DND-41 (cell line): Measurements from ENCODE around the gene STX16.

Experiments
- ATAC-seq: fragments of 200-7000 bp; cut with Tn5 transposase; 3 replicates; pipeline ENCODE4 v1.9.1; 2021; ENCODE audit warnings: low read depth; ENCODE audit not compliant: insufficient read depth
- DNase-seq: peaks from one replicate; pipeline ENCODE4 v3.0.0-alpha.2; 2020
- H2AFZ ChIP-seq: 2 replicates; pipeline ENCODE4 v1.6.0; 2012; ENCODE audit warnings: low read depth, low read length
- H3K27ac ChIP-seq: 2 replicates; pipeline ENCODE4 v1.5.1; 2012; ENCODE audit warnings: low read length, inconsistent platforms
- H3K27me3 ChIP-seq: fragments of 200-600 bp; sonication (generic); 2 replicates; pipeline ENCODE4 v1.6.0; 2012; ENCODE audit warnings: low read length, mild to moderate bottlenecking, inconsistent platforms; ENCODE audit not compliant: insufficient read depth, poor library complexity
- H3K36me3 ChIP-seq: 2 replicates; pipeline ENCODE4 v1.5.1; 2012; ENCODE audit warnings: low read length, inconsistent platforms; ENCODE audit not compliant: insufficient read depth
- H3K4me1 ChIP-seq: 2 replicates; pipeline ENCODE4 v1.5.1; 2012; ENCODE audit warnings: mild to moderate bottlenecking, low read length; ENCODE audit not compliant: insufficient read depth
- H3K4me2 ChIP-seq: 2 replicates; pipeline ENCODE4 v1.6.0; 2012; ENCODE audit warnings: mild to moderate bottlenecking, moderate library complexity, low read length, inconsistent platforms; ENCODE audit not compliant: insufficient read depth
- H3K4me3 ChIP-seq, 2 experiments: fragments of 200-600 bp in 1 of 2; shearing (Covaris generic) in 1 of 2; 2 replicates each; pipeline ENCODE4 v1.5.1; 2012 to 2016; ENCODE audit warnings: inconsistent platforms in 2 of 2, low read length in 2 of 2, mild to moderate bottlenecking in 2 of 2, low read depth in 1 of 2, moderate library complexity in 1 of 2
- H3K79me2 ChIP-seq: 2 replicates; pipeline ENCODE4 v1.6.0; 2012; ENCODE audit warnings: low read length, inconsistent platforms; ENCODE audit not compliant: insufficient read depth
- H3K9ac ChIP-seq: 2 replicates; pipeline ENCODE4 v1.6.0; 2012; ENCODE audit warnings: low read depth, mild to moderate bottlenecking, inconsistent platforms, low read length, moderate library complexity
- H3K9me3 ChIP-seq: 2 replicates; pipeline ENCODE4 v1.5.1; 2012; ENCODE audit warnings: low read length, moderate library complexity, mild to moderate bottlenecking, inconsistent platforms; ENCODE audit not compliant: insufficient read depth, severe bottlenecking
- H4K20me1 ChIP-seq: 2 replicates; pipeline ENCODE4 v1.6.0; 2012; ENCODE audit warnings: low read length; ENCODE audit not compliant: insufficient read depth
- CTCF ChIP-seq: IDR thresholded peaks from 2 replicates; pipeline ENCODE4 v1.5.1; 2012; ENCODE audit warnings: borderline replicate concordance, low read length, moderate library complexity, mild to moderate bottlenecking; ENCODE audit not compliant: poor library complexity, severe bottlenecking; ENCODE audit errors: extremely low read depth
- EZH2 ChIP-seq: IDR thresholded peaks from 3 replicates; pipeline ENCODE4 v1.6.1; 2012; ENCODE audit warnings: borderline replicate concordance, low read depth, mild to moderate bottlenecking, moderate library complexity, low read length, inconsistent platforms; ENCODE audit not compliant: severe bottlenecking

The STX16 gene

GRCh38 chr20:58700823-58701222 is 49.7 kb downstream of the STX16 start:
- ATAC-seq = no peak
- TF ChIP-seq CTCF (no peak), EZH2 (no peak)
- Histone ChIP-seq H3K9me3 (no peaks in the 10 kb centered on the region), H3K36me3 (peaks cover 92% of the 10 kb centered on the region), H3K27me3 (no peaks in the 10 kb centered on the region), H3K4me2 (no peak overlapping the region), H4K20me1 (peaks cover 2% of the 10 kb centered on the region; the same call in 1 of the 2 replicates), H3K27ac (no peak overlapping the region), H3K9ac (no peak overlapping the region), H3K79me2 (no peaks in the 10 kb centered on the region; the same call in 1 of the 2 replicates), H3K4me3 (no peak overlapping the region), H3K4me1 (no peaks in the 10 kb centered on the region), H2AFZ (no peak overlapping the region)
- no peak for DNase-seq

GRCh38 chr20:58701431-58702160 is 50.5 kb downstream of the STX16 start:
- H3K27me3 ChIP-seq = no peaks in the 10 kb centered on the region

DNA sequence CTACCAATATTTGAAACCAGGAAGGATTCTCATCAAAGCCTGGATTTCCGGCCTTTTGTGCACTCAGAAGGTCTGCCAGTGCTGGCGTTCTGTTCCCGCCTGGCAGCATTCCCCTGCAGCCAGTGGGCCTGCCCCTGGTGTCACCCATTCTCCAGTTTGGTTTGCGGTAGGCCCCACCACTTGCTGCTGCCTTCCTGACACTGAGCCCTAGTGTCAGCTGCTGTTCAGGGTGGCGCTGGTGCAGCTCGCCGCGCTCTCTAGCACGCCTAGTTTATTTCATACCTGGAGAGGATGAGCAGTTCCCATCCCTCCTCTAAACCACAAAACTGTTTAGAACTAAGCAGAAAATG is 51.1 kb downstream of the STX16 start:
- H3K9me3 ChIP-seq = no peaks in the 10 kb centered on the region
- no peak for TF ChIP-seq EZH2
- TF ChIP-seq CTCF = no peak
- H3K4me1 ChIP-seq = no peaks in the 10 kb centered on the region
- ATAC-seq = no peak
- no peak overlapping the region for H2AFZ ChIP-seq
- H3K9ac ChIP-seq = no peak overlapping the region
- no peak overlapping the region for H3K4me3 ChIP-seq
- H3K27me3 ChIP-seq = no peaks in the 10 kb centered on the region
- H4K20me1 ChIP-seq = peaks cover 2% of the 10 kb centered on the region; the same call in 1 of the 2 replicates
- H3K27ac ChIP-seq = no peak overlapping the region
- H3K36me3 ChIP-seq = peaks cover 84% of the 10 kb centered on the region
- no peak overlapping the region for H3K4me2 ChIP-seq
- DNase-seq = no peak
- no peaks in the 10 kb centered on the region for H3K79me2 ChIP-seq

More at GRCh38 chr20:58701431-58702160, 50.5 kb downstream of the STX16 start:
- Histone ChIP-seq H3K36me3 (peaks cover 89% of the 10 kb centered on the region), H3K9me3 (no peaks in the 10 kb centered on the region), H3K4me3 (no peak overlapping the region), H3K4me2 (no peak overlapping the region), H2AFZ (no peak overlapping the region), H3K27ac (no peak overlapping the region), H3K4me1 (no peaks in the 10 kb centered on the region), H3K9ac (no peak overlapping the region), H4K20me1 (peaks cover 2% of the 10 kb centered on the region; the same call in 1 of the 2 replicates), H3K79me2 (no peaks in the 10 kb centered on the region)
- DNase-seq (no peak), ATAC-seq (no peak)
- TF ChIP-seq CTCF = no peak
- TF ChIP-seq EZH2 = no peak
